SKM-1 (cell line): ENCODE measurements around the gene PTPN1.

ENCODE experiments used
- DNase-seq: peaks from one replicate; lab custom pipeline; 2025; ENCODE audit not compliant: unreplicated experiment; lab: John Stamatoyannopoulos, UW

Gene PTPN1

GRCh38 chr20:50572938-50573777, 63.0 kb downstream of the PTPN1 start:
- DNase-seq = no peak

DNA sequence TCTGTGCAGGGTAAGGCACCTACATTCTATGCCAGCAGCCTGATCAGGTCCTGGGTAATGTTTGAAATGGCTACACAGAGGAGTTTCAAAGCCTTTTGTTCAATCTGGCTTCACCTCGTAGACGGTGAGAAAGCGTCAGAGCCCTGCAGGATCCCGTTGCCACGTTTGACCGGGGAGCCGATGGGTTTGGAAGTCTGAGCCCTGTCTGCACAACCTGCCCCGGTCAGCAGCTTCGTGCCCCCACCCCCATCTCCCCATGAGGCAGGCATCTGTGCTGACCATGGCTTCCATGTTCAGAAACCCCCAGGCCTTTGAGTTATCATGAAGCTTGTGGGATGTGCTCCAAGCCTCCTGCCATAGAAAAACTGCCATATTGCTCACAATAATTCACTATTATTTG, 63.9 kb downstream of the PTPN1 start:
- DNase-seq = no peak

DNA sequence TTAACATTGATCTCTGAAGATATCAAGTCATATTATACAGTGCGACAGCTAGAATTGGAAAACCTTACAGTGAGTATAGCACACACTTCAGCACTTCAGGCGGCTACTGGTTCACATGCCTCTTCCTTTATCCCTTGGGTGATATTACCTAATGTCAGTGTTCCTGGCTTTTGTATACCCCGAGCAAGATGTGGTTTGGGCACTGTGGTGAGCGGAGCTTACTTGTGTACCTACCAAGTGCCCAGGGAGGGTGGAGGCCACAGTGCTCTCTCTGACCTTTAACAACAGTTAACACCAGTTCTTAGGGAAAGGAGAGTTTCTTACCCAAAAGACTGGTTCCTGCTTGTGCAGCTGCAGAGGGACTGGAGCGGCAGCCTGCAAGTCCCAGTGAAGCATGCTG, 64.4 kb downstream of the PTPN1 start:
- no peak for DNase-seq

GRCh38 chr20:50575865-50576720, 65.9 kb downstream of the PTPN1 start:
- DNase-seq = peak; percentile 11

DNA sequence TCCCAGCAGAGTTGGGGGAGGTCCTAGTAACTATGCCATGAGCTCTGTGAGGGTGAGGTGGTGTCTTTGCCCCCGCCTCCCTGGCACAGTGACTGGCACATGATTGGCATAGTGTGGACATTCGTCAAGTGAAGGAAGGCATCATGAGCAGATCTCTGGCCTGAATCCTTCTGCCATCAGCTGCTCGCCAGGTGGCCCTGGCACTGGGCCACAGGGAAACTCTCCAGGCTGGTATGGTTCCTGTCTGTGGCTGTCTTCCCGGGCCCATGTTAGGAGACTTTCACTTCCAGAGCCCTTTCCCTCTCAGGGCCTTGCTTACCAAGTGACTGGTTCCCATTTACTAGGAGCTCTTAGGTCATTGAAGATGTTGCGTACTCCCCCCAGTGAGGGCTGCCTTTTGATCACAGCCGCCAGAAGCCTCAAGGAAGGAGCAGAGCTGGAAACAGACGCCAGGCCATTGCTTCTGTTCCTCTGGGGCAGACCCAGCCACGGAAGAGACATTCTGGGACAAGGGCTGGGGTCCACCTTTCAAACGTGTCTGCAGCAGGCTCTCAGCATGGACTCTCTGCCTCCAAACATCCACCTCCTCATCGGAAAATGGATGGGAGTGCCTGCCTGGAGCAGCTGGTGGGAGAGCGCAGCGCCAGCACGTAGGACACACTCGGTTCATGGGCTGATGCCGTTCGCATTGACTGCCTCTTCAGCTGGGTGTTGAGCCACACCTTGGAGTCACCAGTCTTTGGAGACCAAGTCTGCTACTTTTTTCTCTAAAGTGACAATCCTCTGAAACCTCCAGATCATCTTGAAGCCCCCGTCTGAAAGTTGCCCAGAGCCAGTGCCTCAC, 67.2 kb downstream of the PTPN1 start:
- no peak for DNase-seq

DNA sequence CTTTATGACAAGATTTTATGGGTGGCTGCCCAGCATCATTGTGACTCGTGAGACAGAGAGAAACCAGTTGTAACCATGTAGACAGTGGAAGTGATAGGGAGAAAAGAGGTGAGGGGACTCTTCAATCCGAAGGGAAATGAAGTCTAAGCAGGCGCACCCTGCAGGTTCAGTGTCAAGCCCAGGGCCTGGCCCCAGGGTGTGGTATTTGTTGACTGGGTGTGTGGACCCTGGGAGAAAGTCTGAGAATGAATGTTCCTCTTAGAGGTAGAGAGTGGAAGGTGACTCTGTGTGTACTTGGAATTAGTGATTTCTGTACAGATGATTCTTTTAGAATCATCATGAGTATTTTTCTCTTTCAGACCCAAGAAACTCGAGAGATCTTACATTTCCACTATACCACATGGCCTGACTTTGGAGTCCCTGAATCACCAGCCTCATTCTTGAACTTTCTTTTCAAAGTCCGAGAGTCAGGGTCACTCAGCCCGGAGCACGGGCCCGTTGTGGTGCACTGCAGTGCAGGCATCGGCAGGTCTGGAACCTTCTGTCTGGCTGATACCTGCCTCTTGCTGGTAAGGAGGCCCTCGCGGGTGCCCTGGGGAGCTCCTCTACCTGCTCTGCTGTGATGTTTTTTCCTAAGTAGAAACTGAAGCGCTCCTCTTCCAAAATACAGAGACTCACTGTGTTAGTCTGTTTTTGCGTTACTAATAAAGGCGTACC, 68.0 kb downstream of the PTPN1 start:
- DNase-seq = no peak

DNA sequence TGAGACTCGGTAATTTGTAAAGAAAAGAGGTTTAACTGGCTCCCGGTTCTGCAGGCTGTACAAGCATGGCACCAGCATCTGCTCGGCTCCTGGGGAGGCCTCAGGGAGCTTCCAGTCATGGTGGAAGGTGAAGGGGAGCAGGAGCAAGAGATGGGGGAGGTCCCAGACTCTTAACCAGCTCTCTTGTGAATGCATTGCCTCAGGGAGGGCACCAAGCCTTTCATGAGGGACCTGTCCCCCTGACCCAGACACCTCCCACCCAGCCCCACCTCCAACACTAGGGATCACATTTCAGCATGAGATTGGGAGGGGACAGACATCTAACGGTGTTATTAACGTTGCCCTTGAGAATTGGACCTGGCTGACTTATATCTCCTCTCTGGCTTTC, 68.6 kb downstream of the PTPN1 start:
- DNase-seq = no peak

GRCh38 chr20:50579511-50579910, 69.3 kb downstream of the PTPN1 start:
- DNase-seq = no peak

DNA sequence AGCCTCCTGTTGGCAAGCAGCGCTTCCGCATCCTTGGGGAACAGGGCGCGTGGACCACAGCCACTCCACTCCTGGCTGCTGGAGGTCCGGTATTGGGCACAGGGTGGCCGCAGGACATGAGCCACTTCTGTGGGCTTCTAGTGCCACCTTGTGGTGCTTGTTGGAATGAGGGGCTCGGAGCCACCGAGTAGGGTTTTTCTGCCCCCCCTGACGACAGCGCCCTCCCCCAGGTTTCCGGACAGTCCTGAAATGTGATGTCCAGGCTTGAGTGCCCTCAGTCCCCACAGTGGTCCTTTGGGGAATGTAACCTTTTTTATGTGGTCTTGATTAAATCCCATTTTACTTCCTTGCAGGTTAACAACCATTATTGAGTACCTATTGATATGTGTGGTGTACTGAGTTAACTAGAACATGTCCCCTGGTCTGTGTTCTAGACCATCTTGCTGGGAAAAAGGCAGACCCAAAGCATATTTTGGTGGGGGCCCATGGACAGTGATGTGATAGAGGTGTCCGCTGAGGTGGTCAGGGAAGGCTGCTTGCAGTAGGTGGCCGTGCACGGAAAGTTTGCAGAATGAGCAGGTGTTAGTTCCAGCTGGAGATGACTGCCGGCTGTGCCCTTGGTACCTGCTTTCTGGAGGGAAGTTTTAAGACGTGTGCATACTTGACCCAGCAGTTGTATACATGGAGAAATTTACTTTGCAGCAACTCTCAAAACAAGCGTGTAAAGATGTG, 70.0 kb downstream of the PTPN1 start:
- DNase-seq = no peak

- no peak for DNase-seq
Observed at GRCh38 chr20:50580842-50581544, 70.8 kb downstream of the PTPN1 start.

- no peak for DNase-seq
Observed at GRCh38 chr20:50582092-50582491, 71.9 kb downstream of the PTPN1 start.

GRCh38 chr20:50582591-50583234, 72.5 kb downstream of the PTPN1 start:
- DNase-seq = no peak

GRCh38 chr20:50583442-50584150, 73.4 kb downstream of the PTPN1 start:
- DNase-seq = no peak

DNA sequence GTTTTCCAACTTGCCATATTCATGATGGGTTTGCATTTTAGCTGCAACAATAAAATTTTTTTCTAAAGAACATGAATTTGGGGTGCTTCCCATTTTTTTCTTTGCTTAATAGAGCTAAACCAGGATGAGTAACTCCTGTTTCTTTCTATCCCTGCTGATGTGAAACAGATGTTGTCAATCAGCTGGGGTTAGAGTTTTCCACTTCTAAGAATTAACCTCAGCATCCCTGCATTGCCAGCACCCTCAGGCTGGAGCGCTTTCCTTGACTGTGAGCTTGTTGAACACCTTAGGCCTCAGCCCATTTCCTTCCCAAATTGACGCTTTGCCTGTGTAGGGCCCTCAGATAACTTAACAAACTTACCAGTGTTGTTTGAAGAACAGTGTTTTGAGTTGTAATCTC, 74.5 kb downstream of the PTPN1 start:
- DNase-seq = no peak

- no peak for DNase-seq
Observed at GRCh38 chr20:50585214-50585613, 75.0 kb downstream of the PTPN1 start.

DNA sequence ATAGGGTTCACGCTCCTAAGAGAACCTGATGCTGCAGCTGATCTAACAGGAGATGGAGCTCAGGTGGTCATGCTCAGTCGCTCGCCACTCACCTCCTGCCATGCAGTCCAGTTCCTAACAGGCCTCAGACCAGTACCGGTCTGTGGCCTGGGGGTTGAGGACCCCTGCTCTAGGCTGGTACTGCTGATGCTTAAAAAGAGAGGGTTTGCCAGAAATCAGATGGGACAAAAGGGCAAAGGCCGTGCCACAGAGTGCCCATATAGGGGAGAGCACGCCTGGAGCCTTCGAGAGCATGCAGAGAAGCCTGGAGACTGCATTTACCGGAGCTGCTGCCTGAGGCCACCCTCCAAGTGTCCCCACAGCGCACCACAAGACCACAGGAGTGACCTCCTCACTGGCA, 75.5 kb downstream of the PTPN1 start:
- no peak for DNase-seq

- no peak for DNase-seq
Observed at GRCh38 chr20:50586531-50587232, 76.5 kb downstream of the PTPN1 start.
